ENCODE measurements around the gene GATB.

The GATB gene

DNA sequence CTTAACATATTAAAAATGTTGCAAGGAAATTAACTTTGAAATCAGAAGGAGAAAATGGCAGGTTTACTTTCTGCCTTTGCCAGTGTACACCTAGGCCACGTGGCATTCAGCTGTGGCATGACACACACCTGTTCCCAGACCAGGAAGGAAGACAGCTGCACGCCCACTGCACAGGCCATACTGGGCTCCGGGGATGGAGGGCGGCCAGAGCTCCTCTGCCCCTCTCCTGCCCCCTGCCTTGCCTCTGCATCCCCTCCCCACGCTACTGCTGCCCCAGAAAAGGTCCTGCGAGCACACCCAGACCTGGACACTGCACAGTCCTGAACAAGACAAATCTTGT, 68.4 kb downstream of the GATB start:
- no peak for TF ChIP-seq EZH2 (IDR thresholded peaks at IDR 0.05)
- TF ChIP-seq FOXP2 (optimal IDR thresholded peaks at IDR 0.05; ENCODE audit: control extremely low read depth, extremely low read length, insufficient read depth): no peak
- TF ChIP-seq POLR2AphosphoS5 (IDR thresholded peaks at IDR 0.05; ENCODE audit: borderline replicate concordance, low read depth, low read length): no peak
- no peaks in the 10 kb centered on the region for H3K36me3 ChIP-seq (ENCODE audit: insufficient read depth, low read length)

DNA sequence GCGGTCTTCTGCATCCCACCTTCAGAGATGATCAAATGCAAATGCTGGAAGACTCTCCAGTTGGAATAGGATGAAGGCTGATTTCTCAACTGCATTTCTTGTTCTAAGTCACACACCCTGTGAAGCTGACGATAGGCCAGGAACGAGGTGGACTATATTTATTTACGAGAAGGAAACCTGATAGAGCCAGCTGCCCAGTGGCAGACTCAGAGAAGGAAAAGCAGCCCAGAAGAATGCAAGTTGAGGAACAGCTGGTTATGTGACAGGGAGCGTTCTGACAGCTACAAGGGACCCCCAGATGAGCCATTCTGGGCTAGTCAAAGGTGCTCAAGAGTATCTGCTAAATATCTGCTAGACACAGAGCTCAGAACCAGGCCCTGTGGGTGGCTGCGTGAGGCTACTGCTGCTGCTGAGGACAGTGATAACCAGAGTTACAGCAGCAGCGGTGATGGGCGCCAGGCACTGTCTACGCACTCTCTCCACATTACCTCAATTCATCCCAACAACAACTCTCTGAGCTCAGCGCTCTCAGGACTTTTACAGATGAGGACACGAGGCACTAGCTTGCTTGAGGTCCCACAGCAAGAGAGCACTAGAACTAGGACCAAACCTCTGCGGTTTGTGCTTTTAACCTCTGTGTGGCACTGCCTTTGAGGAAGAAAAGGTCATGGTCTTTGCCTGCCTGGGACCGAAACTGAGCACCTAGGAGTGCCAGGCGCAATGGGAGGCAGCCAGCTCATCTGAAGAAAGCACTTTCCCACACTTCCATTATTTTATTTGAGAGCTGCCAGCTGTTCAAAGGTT, 69.0 kb downstream of the GATB start:
- Histone ChIP-seq H3K4me3 (no peak overlapping the region), H3K9me3 (ENCODE audit: low read depth, low read length) (no peaks in the 10 kb centered on the region), H3K27ac (no peak overlapping the region), H3K9ac (ENCODE audit: insufficient read length) (no peak overlapping the region), H3K36me3 (ENCODE audit: insufficient read depth, low read length) (no peaks in the 10 kb centered on the region)
- DNase-seq (ENCODE audit: low read depth, low spot score): no peak
- TF ChIP-seq EZH2 (IDR thresholded peaks at IDR 0.05) (no peak), POLR2AphosphoS5 (IDR thresholded peaks at IDR 0.05; ENCODE audit: borderline replicate concordance, low read depth, low read length) (no peak), FOXP2 (optimal IDR thresholded peaks at IDR 0.05; ENCODE audit: control extremely low read depth, extremely low read length, insufficient read depth) (no peak)

More for the DNA sequence above, 68.4 kb downstream of the GATB start:
- Histone ChIP-seq H3K27ac (no peak overlapping the region), H3K4me3 (no peak overlapping the region), H3K9ac (ENCODE audit: insufficient read length) (no peak overlapping the region), H3K9me3 (ENCODE audit: low read depth, low read length) (no peaks in the 10 kb centered on the region)
- DNase-seq (ENCODE audit: low read depth, low spot score): no peak

DNA sequence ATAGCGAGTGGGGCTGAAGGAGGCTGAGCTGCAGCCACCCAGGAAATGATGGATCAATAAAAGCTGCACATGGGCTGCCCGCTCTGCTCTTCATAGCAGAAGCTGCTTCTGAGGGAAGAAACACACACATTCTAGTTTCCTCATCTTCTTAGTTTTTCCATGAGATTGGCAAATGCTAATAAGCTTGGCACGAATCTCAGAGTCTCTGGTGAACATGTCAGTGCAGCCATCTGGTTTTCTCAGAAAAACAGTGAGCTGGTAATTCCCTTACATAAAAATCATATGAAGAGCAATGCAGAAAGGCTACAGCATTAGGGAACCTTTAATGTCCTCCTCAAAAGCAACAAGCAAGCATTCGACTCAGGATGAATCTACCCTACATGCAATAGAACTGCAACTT, 69.9 kb downstream of the GATB start:
- TF ChIP-seq EZH2 (IDR thresholded peaks at IDR 0.05) (no peak), FOXP2 (optimal IDR thresholded peaks at IDR 0.05; ENCODE audit: control extremely low read depth, extremely low read length, insufficient read depth) (no peak), POLR2AphosphoS5 (IDR thresholded peaks at IDR 0.05; ENCODE audit: borderline replicate concordance, low read depth, low read length) (no peak)
- no peak for DNase-seq (ENCODE audit: low read depth, low spot score)
- Histone ChIP-seq H3K4me3 (no peak overlapping the region), H3K27ac (no peak overlapping the region), H3K36me3 (ENCODE audit: insufficient read depth, low read length) (no peaks in the 10 kb centered on the region), H3K9me3 (ENCODE audit: low read depth, low read length) (no peaks in the 10 kb centered on the region), H3K9ac (ENCODE audit: insufficient read length) (no peak overlapping the region)

DNA sequence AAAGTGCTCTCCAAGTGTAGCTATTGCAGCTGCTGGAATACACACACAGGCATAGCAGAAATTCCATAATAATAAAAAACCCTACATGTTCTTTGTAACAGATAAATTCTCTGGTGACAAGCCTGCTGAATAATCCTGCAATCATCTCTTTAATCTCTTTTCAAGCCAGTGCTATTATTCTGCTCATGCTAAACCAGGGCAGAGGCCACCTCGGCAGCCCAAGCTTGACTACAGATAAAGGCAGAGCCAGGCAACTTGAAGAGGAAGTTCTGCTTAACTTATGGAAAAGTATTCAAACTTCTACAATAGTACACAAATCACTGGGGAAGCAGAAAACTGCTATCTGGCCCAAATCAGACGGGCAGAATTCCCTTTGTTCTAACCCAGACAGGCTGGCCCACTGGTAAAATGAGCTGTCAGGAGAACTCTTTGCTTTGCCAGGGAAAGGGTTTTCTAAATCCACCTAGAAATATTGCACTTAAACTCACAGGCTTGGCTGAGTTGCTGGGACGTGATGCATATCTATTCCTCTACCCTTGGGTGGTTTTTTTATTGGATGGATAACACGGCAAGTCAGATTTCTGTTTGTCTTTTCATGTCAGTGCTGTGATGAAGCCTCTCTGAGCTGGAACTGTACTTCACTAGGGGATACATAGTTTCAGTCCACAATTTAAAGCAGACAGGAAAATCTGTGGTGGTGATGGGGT, 70.5 kb downstream of the GATB start:
- Histone ChIP-seq H3K36me3 (ENCODE audit: insufficient read depth, low read length) (no peaks in the 10 kb centered on the region), H3K4me3 (no peak overlapping the region), H3K27ac (no peak overlapping the region), H3K9me3 (ENCODE audit: low read depth, low read length) (no peaks in the 10 kb centered on the region), H3K9ac (ENCODE audit: insufficient read length) (no peak overlapping the region)
- no peak for DNase-seq (ENCODE audit: low read depth, low spot score)
- TF ChIP-seq EZH2 (IDR thresholded peaks at IDR 0.05) (no peak), FOXP2 (optimal IDR thresholded peaks at IDR 0.05; ENCODE audit: control extremely low read depth, extremely low read length, insufficient read depth) (no peak), POLR2AphosphoS5 (IDR thresholded peaks at IDR 0.05; ENCODE audit: borderline replicate concordance, low read depth, low read length) (no peak)

DNA sequence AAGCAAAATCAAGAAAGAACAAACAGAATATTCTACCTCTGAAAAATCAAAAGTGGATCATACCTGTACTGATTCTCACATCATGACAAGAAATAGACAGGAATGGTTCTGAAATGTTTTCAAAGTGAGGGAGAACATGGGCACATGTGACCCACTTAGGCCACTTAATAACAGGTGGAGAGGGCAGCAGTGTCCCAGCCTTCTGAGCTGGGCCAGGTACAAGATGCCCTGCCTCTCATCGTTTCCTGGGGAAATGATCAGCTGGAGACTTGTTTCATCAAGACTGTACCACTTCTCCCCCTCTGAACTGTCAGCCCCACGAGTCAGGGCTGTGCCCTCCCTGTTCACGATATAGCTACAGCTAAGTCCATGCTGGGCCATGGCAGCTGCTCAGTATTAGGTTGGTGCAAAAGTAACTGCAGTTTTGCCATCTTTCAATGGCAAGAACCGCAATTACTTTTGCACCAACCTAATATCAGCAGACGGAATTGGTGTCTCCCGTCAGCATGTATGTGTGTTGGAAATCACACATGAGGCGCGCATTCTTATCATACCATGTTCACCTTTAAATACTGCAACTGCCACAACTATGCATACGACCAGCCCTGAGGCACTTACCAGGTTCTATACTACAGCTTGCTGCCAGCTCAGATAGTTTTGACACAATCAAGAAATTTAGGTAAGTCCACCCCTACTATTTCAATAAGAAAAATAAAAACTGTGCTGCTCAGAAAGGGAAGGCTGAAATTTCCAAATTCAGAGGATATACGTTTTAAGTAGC, 71.4 kb downstream of the GATB start:
- DNase-seq (ENCODE audit: low read depth, low spot score): no peak
- Histone ChIP-seq H3K4me3 (no peak overlapping the region), H3K27ac (no peak overlapping the region), H3K9me3 (ENCODE audit: low read depth, low read length) (no peaks in the 10 kb centered on the region), H3K36me3 (ENCODE audit: insufficient read depth, low read length) (no peaks in the 10 kb centered on the region), H3K9ac (ENCODE audit: insufficient read length) (no peak overlapping the region)
- no peak for TF ChIP-seq POLR2AphosphoS5 (IDR thresholded peaks at IDR 0.05; ENCODE audit: borderline replicate concordance, low read depth, low read length)
- TF ChIP-seq EZH2 (IDR thresholded peaks at IDR 0.05): no peak
- TF ChIP-seq FOXP2 (optimal IDR thresholded peaks at IDR 0.05; ENCODE audit: control extremely low read depth, extremely low read length, insufficient read depth): no peak

DNA sequence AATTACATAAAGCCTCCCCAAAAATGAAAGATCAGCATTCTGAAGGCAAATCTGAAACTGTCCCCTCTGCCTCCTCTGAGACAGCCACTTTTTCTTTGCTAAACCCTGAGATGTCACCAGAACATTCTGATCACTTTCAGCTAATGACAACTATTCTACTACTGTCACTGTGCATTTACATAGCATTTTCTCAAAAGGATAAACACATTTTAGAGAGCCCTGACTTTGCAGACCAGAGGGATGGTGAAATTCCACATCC, 72.1 kb downstream of the GATB start:
- TF ChIP-seq POLR2AphosphoS5 (IDR thresholded peaks at IDR 0.05; ENCODE audit: borderline replicate concordance, low read depth, low read length) (no peak), FOXP2 (optimal IDR thresholded peaks at IDR 0.05; ENCODE audit: control extremely low read depth, extremely low read length, insufficient read depth) (no peak), EZH2 (IDR thresholded peaks at IDR 0.05) (no peak)
- H3K9me3 ChIP-seq (ENCODE audit: low read depth, low read length): no peaks in the 10 kb centered on the region

DNA sequence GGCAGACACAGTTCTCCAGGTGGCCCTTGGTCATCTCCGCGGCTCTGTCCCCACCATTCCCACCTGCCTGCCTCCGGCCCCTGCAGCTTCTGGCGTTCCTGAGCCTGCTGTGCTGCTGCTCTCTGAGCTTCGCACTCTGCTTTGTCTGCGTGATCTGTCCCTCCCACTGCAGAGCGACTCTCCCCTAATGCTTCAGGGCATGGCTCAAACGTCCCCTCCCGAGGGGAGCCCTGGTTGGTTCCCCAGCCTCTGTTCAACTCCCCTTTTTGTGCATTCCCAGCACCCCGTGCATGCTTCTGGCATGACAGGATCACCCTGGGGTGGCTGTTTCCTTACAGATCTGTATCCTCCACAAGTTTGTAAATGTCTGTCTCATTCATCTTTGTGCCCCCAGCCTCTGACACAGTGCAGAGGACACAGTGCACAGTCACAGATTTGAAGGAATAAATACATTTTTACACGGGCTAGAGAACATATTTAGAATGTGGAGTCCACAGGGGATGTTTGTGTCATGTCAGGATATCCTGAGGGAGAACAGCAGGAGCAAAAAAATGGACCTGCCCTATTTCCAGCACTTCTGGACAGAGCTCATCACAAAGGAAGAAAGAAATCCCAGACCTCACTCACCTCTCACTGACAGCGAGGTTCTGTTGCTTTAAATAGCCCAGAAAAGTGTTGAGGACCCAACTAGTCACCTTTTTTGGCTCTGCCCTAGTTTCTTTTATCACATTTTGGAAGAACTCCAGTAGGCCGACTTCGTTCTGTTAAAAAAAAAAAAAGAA, 72.6 kb downstream of the GATB start:
- Histone ChIP-seq H3K9ac (ENCODE audit: insufficient read length) (no peak overlapping the region), H3K36me3 (ENCODE audit: insufficient read depth, low read length) (no peaks in the 10 kb centered on the region), H3K27ac (no peak overlapping the region), H3K4me3 (no peak overlapping the region), H3K9me3 (ENCODE audit: low read depth, low read length) (no peaks in the 10 kb centered on the region)
- no peak for TF ChIP-seq POLR2AphosphoS5 (IDR thresholded peaks at IDR 0.05; ENCODE audit: borderline replicate concordance, low read depth, low read length)
- TF ChIP-seq EZH2 (IDR thresholded peaks at IDR 0.05): no peak
- TF ChIP-seq FOXP2 (optimal IDR thresholded peaks at IDR 0.05; ENCODE audit: control extremely low read depth, extremely low read length, insufficient read depth): no peak
- DNase-seq (ENCODE audit: low read depth, low spot score): no peak

More for the DNA sequence above, 72.1 kb downstream of the GATB start:
- no peak overlapping the region for H3K27ac ChIP-seq
- no peak overlapping the region for H3K9ac ChIP-seq (ENCODE audit: insufficient read length)
- no peak for DNase-seq (ENCODE audit: low read depth, low spot score)
- no peaks in the 10 kb centered on the region for H3K36me3 ChIP-seq (ENCODE audit: insufficient read depth, low read length)
- H3K4me3 ChIP-seq: no peak overlapping the region
